Mammary microvascular endothelial cell (primary cell): Measurements from ENCODE around the gene RAD51. TPM values are rescaled to one million over a fixed set of nuclear protein-coding genes. Genes with fewer than 3 reads are reported as not detected.

Experiments
- total RNA-seq: library from RNA; depleted of rRNA; stranded (reverse); fragments of >200 nt; gene quantifications from 2 replicates; pipeline ENCODE4 v1.2.3, GENCODE V29; 2015

Gene RAD51
- 12.3 and 16.2 TPM in 2 replicates for total RNA-seq

DNA sequence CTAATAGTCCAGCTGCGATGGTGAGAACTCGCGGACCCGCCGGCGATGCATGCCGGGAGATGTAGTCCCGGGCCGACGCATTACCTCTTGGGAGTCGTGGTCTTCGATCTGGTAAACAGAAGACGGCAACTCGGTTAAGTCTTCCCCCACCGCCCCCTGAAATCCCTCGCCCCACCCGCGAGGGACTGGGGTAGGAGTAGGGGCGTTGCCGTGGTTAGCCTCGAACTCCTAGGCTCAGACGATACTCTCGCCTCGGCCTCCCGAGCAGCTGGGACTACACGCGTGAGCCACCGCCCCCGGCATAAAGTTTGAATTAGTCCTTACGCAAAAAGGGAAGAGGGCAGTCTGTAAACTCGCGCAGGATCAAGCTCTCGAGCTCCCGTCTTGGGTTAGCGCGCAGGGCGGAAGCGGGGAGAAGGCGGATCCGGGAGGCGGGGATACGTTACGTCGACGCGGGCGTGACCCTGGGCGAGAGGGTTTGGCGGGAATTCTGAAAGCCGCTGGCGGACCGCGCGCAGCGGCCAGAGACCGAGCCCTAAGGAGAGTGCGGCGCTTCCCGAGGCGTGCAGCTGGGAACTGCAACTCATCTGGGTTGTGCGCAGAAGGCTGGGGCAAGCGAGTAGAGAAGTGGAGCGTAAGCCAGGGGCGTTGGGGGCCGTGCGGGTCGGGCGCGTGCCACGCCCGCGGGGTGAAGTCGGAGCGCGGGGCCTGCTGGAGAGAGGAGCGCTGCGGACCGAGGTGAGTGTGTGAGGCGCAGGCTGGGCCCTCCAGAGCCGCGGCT, at the start of gene RAD51:
TSS of gene RAD51 (plus strand) at position 487 of the 781 bp plus-strand sequence. CDS start 3,585 bp downstream, outside the sequence.

DNA sequence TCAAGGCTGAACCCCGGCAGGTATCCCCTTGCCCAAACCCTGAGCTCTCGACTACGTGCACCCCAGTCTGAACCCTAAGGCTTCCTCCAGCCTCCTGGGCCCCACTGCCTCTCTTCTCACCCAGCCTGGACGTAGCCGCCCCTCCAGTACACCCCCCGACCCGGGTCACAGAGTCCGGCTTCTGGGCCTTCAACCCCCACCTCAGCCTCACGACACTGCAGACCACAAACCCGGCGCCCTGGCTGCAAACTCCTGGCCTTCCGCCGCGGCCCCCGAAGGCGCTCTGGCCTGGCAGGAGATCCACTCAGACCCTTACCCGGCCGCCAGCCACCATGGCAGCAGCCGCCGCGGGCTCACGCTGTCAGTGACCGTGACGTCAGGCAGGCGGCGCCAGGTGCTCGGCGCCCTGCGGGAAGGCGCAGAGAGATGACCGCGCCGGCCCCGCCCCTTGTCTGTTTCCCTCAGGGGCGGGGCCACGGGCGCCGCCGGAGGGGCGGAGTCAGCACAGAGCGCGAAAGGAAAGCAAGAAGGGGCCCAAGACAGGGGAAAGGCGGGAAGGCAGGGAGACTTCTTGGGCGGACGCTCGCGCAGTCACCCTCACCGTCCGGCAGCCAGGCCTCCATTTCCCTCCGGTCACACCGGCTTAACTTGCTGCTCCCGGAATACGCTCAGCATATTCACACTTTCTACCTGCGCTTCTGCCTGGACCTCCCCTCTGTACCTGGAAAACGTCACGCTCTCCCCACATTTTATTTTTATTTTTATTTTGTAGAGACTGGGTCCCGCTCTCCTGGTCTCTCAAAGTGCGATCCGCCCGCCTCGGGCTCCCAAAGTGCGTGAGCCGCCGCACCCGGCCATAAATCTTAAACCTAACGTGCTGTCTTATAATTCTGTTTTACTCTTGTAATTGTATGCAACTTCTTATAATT, 60.2 kb downstream of the RAD51 start, which contains the start of gene RMDN3:
TSS of gene RMDN3 (minus strand) at position 372 of the 929 bp plus-strand sequence. CDS start 471 bp downstream, outside the sequence.

GRCh38 chr15:40763801-40764628, 69.0 kb downstream of the RAD51 start, which contains the start of gene GCHFR:
TSS of gene GCHFR (plus strand) at chr15:40764068. CDS start at chr15:40764181, 113 bp downstream.

DNA sequence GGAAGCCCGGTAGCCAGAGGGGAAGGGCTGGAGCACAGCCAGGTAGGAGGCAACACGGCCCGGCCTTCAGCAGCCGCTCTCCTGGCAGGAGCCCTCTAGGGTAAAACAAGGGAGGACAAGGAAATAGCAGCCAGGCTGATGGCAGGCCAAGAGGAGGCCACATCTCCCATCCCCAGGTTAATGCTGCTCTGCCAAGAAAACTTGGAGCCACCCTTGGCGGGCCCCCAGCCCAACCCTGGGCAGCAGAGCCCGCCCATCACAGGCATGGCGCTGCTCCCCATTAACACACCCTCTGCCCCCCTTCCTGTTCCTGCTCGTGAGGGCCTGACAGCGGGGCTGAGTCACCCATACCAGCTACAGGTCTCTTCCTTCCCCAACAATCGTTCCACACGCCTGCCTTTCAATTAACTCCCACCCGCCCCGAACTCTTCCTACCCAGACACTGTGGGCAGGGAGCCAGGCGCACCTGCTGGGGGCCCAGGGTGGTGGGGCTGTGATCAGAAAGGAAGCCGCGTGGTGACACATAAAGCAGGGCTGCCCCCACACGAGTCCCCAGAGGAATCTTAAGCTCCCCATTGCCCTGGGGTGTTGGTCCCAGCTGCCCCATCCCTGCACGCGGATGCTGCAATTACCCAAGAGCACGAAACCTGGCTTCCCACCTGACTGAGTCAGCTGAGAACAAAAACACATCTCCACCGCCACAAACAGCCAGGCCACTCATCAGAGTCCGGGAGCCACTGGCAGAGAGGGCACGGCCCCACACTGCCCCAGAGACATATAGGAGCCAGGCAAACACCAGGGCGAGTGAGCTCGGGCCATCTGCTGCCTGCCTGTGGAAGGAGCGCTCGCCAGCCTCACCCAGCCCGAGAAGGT, 74.5 kb downstream of the RAD51 start, which contains the start of gene C15orf62:
TSS of gene C15orf62 (plus strand) at position 707 of the 873 bp plus-strand sequence. CDS start 516 bp downstream, outside the sequence.

Other genes with a start within 250 kb of the RAD51 start
- gene CHST14, start 224.2 kb upstream of the RAD51 start, total RNA-seq = 28.9 and 34.7 TPM in 2 replicates
- 15.0 and 31.1 TPM in 2 replicates for gene CCDC32, start 130.1 kb upstream of the RAD51 start, total RNA-seq
- 12.0 and 24.2 TPM in 2 replicates for gene RPUSD2, start 125.9 kb upstream of the RAD51 start, total RNA-seq
- gene KNL1, start 100.9 kb upstream of the RAD51 start, total RNA-seq = 30.9 and 40.6 TPM in 2 replicates
- gene RMDN3, start 60.1 kb downstream of the RAD51 start, total RNA-seq = 20.9 and 23.1 TPM in 2 replicates
- gene GCHFR, start 68.9 kb downstream of the RAD51 start, total RNA-seq = 4.3 and 6.6 TPM in 2 replicates
- 0.13 and 0.15 TPM in 2 replicates for gene C15orf62, start 74.8 kb downstream of the RAD51 start, total RNA-seq
- gene ZFYVE19, start 111.9 kb downstream of the RAD51 start, total RNA-seq = 17.2 and 26.3 TPM in 2 replicates
- gene DNAJC17, start 112.3 kb downstream of the RAD51 start, total RNA-seq = 31.3 and 40.2 TPM in 2 replicates
- not detected in 2 replicates for gene PPP1R14D, start 133.5 kb downstream of the RAD51 start, total RNA-seq
- gene SPINT1, start 148.9 kb downstream of the RAD51 start, total RNA-seq = 1.3 and 2.2 TPM in 2 replicates
- 0.05 TPM in 1 of 2 replicates, not detected in the other for gene RHOV, start 179.1 kb downstream of the RAD51 start, total RNA-seq
- 48.2 and 52.1 TPM in 2 replicates for gene VPS18, start 199.3 kb downstream of the RAD51 start, total RNA-seq
- gene DLL4, start 234.2 kb downstream of the RAD51 start, total RNA-seq = 24.1 and 24.6 TPM in 2 replicates